Aorta (tissue), 5 donors: ENCODE measurements around the gene NKD1. TPM values are rescaled to one million over a fixed set of nuclear protein-coding genes. Genes with fewer than 3 reads are reported as not detected.
A peak's percentile ranks its signal among the peaks of the same experiment; 100 is the strongest.

ENCODE experiments used
- ATAC-seq: fragments of 200-7000 bp; cut with Tn5 transposase; one replicate; pipeline ENCODE4 v1.9.1; 2022; ENCODE audit warnings: moderate library complexity; ENCODE audit not compliant: low FRiP score
- DNase-seq, 2 donors: peaks; one replicate each; pipeline ENCODE4 v3.0.0-alpha.2; 2020
- H3K27ac ChIP-seq, 2 donors: one replicate each; pipeline ENCODE4 v1.5.1; 2013; ENCODE audit warnings: low read length in 2 of 2, mild to moderate bottlenecking in 2 of 2, moderate library complexity in 2 of 2, control low read depth in 1 of 2, inconsistent platforms in 1 of 2, low read depth in 1 of 2
- H3K27me3 ChIP-seq, 2 donors: one replicate each; pipeline ENCODE4 v1.6.1; 2013; ENCODE audit warnings: control low read depth in 1 of 2, low read length in 1 of 2, mild to moderate bottlenecking in 1 of 2, moderate library complexity in 1 of 2; ENCODE audit not compliant: insufficient read depth in 2 of 2, control insufficient read depth in 1 of 2
- H3K36me3 ChIP-seq, 2 donors: one replicate each; pipeline ENCODE4 v1.6.1; 2013; ENCODE audit warnings: control low read depth in 1 of 2, low read length in 1 of 2, mild to moderate bottlenecking in 1 of 2; ENCODE audit not compliant: insufficient read depth in 2 of 2, control insufficient read depth in 1 of 2
- H3K4me1 ChIP-seq, 2 donors: one replicate each; pipeline ENCODE4 v1.6.1; 2013; ENCODE audit warnings: low read length in 2 of 2, control low read depth in 1 of 2, mild to moderate bottlenecking in 1 of 2, moderate library complexity in 1 of 2; ENCODE audit not compliant: insufficient read depth in 2 of 2, control insufficient read depth in 1 of 2
- H3K4me3 ChIP-seq, 2 donors: one replicate each; pipeline ENCODE4 v1.5.1; 2013; ENCODE audit warnings: low read length in 2 of 2, control low read depth in 1 of 2, mild to moderate bottlenecking in 1 of 2
- H3K9me3 ChIP-seq: one replicate; pipeline ENCODE4 v1.6.1; 2013; ENCODE audit warnings: mild to moderate bottlenecking, low read length; ENCODE audit not compliant: control insufficient read depth
- WGBS, 2 donors: extraction: QIAGEN DNeasy Blood & Tissue Kit; methylation state at CpG; one replicate each; pipeline ENCODE4 v1.1.7; 2013; 5-methylcytosine and 5-hydroxymethylcytosine counted together
- intact Hi-C, 2 donors: fragments of 100-400 bp; cut with DNase I; formaldehyde crosslinking; loops; one replicate each; pipeline versions ENCODE4 v1.14.2 to v1.15.0; 2022
- long read RNA-seq, 2 donors: library from polyadenylated mRNA; unstranded; transcript quantifications; one replicate each; pipeline ENCODE4 v2.0.0, GENCODE V29; 2020 to 2021
- polyA plus RNA-seq, 2 donors: library from polyadenylated mRNA; stranded (reverse); fragments of 200-250 nt; gene quantifications; one replicate each; pipeline ENCODE4 v1.2.3, GENCODE V29; 2013
- total RNA-seq, 2 donors: library from RNA; stranded (reverse); fragmentation: NEBNext Ultra II Directional; extraction: Animal tissue kit (Norgen Biotek cat#: 25700); gene quantifications; one replicate each; pipeline ENCODE4 v1.2.1, GENCODE V29; 2021
- donor health status: healthy with polysubstance abuse.
- donor health status: Bipolar disorder and iron deficiency.
- donor health status: DM: no; HTN: no; CAD: no.
- donor health status: DM: no; HTN: no; CAD: no.
- donor health status: DM: yes; HTN: yes; CAD: no.

Gene NKD1
- 10 to 100 TPM; 34.4 to 55.2 TPM for total RNA-seq
- polyA plus RNA-seq = 1 to 10 TPM; 5.1 to 7.6 TPM
- long read RNA-seq, donor 1, partial matches to known transcripts = 0 of 29 reads
- long read RNA-seq, donor 1, other reads (novel, unspliced or antisense) = 28 of 29 reads
- long read RNA-seq, donor 2, partial matches to known transcripts = 0 of 14 reads
- long read RNA-seq, donor 2, other reads (novel, unspliced or antisense) = 14 of 14 reads

GRCh38 chr16:50548125-50548908, at the start of gene NKD1:
NKD1 (plus strand) TSS chr16:50548396; CDS start chr16:50548554, 158 bp downstream.
- no peaks in the 10 kb centered on the region for H3K27me3 ChIP-seq
- 0% methylated on average over 20 to 113 of the region's 113 CpGs for WGBS, 2 donors
- DNase-seq (peak; percentile 77 to 92), ATAC-seq (peak; percentile 89)
- H3K36me3 ChIP-seq = no peaks in the 10 kb centered on the region
- peak within 1 kb of the TSS; percentile 75 to 98 for H3K4me3 ChIP-seq
- H3K27ac ChIP-seq = peak within 1 kb of the TSS; percentile 7 to 79
- intact Hi-C loops = loop anchor here (1.0 to 10.0 kb wide), 5 partner anchors 44 to 176 kb away; no protein-coding TSS in a partner anchor
- H3K4me1 ChIP-seq = no peaks in the 10 kb centered on the region
- H3K9me3 ChIP-seq = no peaks in the 10 kb centered on the region

GRCh38 chr16:50498431-50499155, 49.6 kb upstream of the NKD1 start:
- peak in 1 of 2 donors; percentile 68 for DNase-seq
- H3K9me3 ChIP-seq = no peaks in the 10 kb centered on the region
- no peaks in the 10 kb centered on the region for H3K36me3 ChIP-seq
- peak; percentile 66 for ATAC-seq
- WGBS, 2 donors = 6% methylated on average over 12 of the region's 12 CpGs
- H3K4me1 ChIP-seq = peaks cover 6 to 7% of the 10 kb centered on the region in 2 donors
- intact Hi-C loops = loop anchor here (2.0 to 5.0 kb wide), 2 partner anchors 50 to 126 kb away; partner anchors contain the start of gene NKD1 (in 1 of the 2)
- H3K4me3 ChIP-seq = no peak overlapping the region
- no peaks in the 10 kb centered on the region for H3K27me3 ChIP-seq
- peak overlapping the region; percentile 88 to 99 for H3K27ac ChIP-seq

- DNase-seq (no peak), ATAC-seq (no peak)
- Histone ChIP-seq H3K27me3 (no peaks in the 10 kb centered on the region), H3K27ac (peak overlapping the region; percentile 88), H3K9me3 (no peaks in the 10 kb centered on the region), H3K36me3 (no peaks in the 10 kb centered on the region), H3K4me1 (peaks cover 6 to 7% of the 10 kb centered on the region in 2 donors), H3K4me3 (no peak overlapping the region)
- intact Hi-C loops = loop anchor here (2.0 to 5.0 kb wide), 2 partner anchors 50 to 127 kb away; partner anchors contain the start of gene NKD1 (in 1 of the 2)
- 41 to 50% methylated on average over 2 of the region's 2 CpGs for WGBS, 2 donors
Measured at GRCh38 chr16:50499254-50499653, 48.9 kb upstream of the NKD1 start.

GRCh38 chr16:50500171-50500874, 47.9 kb upstream of the NKD1 start:
- intact Hi-C loops = no loop called here
- Histone ChIP-seq H3K4me3 (no peak overlapping the region), H3K27ac (peak overlapping the region; percentile 88), H3K4me1 (peaks cover 6 to 7% of the 10 kb centered on the region in 2 donors), H3K36me3 (no peaks in the 10 kb centered on the region), H3K27me3 (no peaks in the 10 kb centered on the region), H3K9me3 (no peaks in the 10 kb centered on the region)
- whole genome bisulfite sequencing, 2 donors = 74 to 76% methylated on average over 7 of the region's 7 CpGs
- ATAC-seq = no peak
- DNase-seq = no peak

GRCh38 chr16:50501251-50501650, 46.9 kb upstream of the NKD1 start:
- Histone ChIP-seq H3K9me3 (no peaks in the 10 kb centered on the region), H3K4me3 (no peak overlapping the region), H3K27me3 (no peaks in the 10 kb centered on the region), H3K36me3 (no peaks in the 10 kb centered on the region), H3K27ac (peak overlapping the region in 1 of 2 donors; percentile 19), H3K4me1 (peaks cover 6 to 7% of the 10 kb centered on the region in 2 donors)
- intact Hi-C loops = no loop called here
- ATAC-seq = no peak
- 75 to 83% methylated on average over 2 of the region's 2 CpGs for WGBS, 2 donors
- DNase-seq = no peak

- WGBS, 2 donors = 83 to 87% methylated on average over 5 of the region's 5 CpGs
- Histone ChIP-seq H3K9me3 (no peaks in the 10 kb centered on the region), H3K27ac (no peak overlapping the region), H3K4me1 (peaks cover 6 to 7% of the 10 kb centered on the region in 2 donors), H3K4me3 (no peak overlapping the region), H3K27me3 (no peaks in the 10 kb centered on the region), H3K36me3 (no peaks in the 10 kb centered on the region)
- intact Hi-C loops = no loop called here
- no peak for ATAC-seq
- no peak for DNase-seq
Measured at GRCh38 chr16:50501986-50502615, 46.1 kb upstream of the NKD1 start.

GRCh38 chr16:50502616-50503011, 45.6 kb upstream of the NKD1 start:
- Histone ChIP-seq H3K4me3 (no peak overlapping the region), H3K9me3 (no peaks in the 10 kb centered on the region), H3K27me3 (no peaks in the 10 kb centered on the region), H3K36me3 (no peaks in the 10 kb centered on the region), H3K27ac (no peak overlapping the region), H3K4me1 (peaks cover 5 to 6% of the 10 kb centered on the region in 2 donors)
- 65 to 74% methylated on average over 10 of the region's 10 CpGs for WGBS, 2 donors
- ATAC-seq (no peak), DNase-seq (no peak)
- intact Hi-C loops = no loop called here
